Ishikawa (cell line): Measurements from ENCODE around the gene GAB1.

Source experiments
- CEBPB ChIP-seq: IDR thresholded peaks from 2 replicates; pipeline ENCODE4 v1.6.1; 2012
- CREB1 ChIP-seq: IDR thresholded peaks from 2 replicates; pipeline ENCODE4 v1.6.1; 2012; ENCODE audit warnings: low read depth
- EGR1 ChIP-seq: IDR thresholded peaks from 2 replicates; pipeline ENCODE4 v1.6.1; 2012
- EP300 ChIP-seq: IDR thresholded peaks from 2 replicates; pipeline ENCODE4 v1.6.1; 2012; ENCODE audit warnings: borderline replicate concordance
- FOXM1 ChIP-seq: IDR thresholded peaks from 2 replicates; pipeline ENCODE4 v1.6.1; 2012; ENCODE audit warnings: low read depth, borderline replicate concordance
- NFIC ChIP-seq: IDR thresholded peaks from 2 replicates; pipeline ENCODE4 v1.6.1; 2012
- RAD21 ChIP-seq: IDR thresholded peaks from 2 replicates; pipeline ENCODE4 v1.6.1; 2012; ENCODE audit warnings: low read depth
- TAF1 ChIP-seq: IDR thresholded peaks from 2 replicates; pipeline ENCODE4 v1.6.1; 2012; ENCODE audit warnings: low read depth, mild to moderate bottlenecking
- TCF12 ChIP-seq: IDR thresholded peaks from 2 replicates; pipeline ENCODE4 v1.6.1; 2012; ENCODE audit warnings: low read depth
- TEAD4 ChIP-seq: IDR thresholded peaks from 2 replicates; pipeline ENCODE4 v1.6.1; 2012
- USF1 ChIP-seq: IDR thresholded peaks from 2 replicates; pipeline ENCODE4 v1.6.1; 2012
- YY1 ChIP-seq: IDR thresholded peaks from 2 replicates; pipeline ENCODE4 v1.6.1; 2012; ENCODE audit warnings: low read depth
- ZBTB7A ChIP-seq: IDR thresholded peaks from 2 replicates; pipeline ENCODE4 v1.6.1; 2012; ENCODE audit warnings: low read depth
- TF ChIP-seq, protein P1 (sequence below): IDR thresholded peaks from 2 replicates; pipeline ENCODE4 v1.6.1; 2012
- TF ChIP-seq, protein P2 (sequence below): IDR thresholded peaks from 2 replicates; pipeline ENCODE4 v1.6.1; 2012; ENCODE audit warnings: low read depth, mild to moderate bottlenecking

GAB1 gene

DNA sequence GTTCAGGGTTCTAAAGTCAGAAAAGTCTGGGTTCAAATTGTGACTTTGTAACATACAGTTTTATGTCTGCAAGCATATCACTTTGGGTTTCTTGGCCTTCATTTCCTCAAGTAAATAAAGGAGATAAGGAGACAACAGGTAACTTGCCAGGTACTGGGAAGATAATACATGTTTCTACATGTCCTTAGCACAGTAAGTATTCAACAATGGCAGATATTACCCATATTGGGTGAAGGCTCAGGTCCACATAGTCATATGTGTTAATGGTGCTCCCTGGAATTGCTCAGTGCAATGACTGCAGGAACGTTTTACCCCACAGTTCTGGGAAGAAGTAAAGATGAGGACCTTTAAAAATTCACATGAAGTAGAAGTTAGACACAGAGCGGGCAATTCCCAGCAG, 35.8 kb upstream of the GAB1 start:
- TF ChIP-seq TCF12 (no peak), EGR1 (no peak), RAD21 (no peak), EP300 (no peak), TEAD4 (no peak), CREB1 (no peak), ZBTB7A (no peak), FOXM1 (no peak), YY1 (no peak), NFIC (no peak)
- TF ChIP-seq, protein P1, sequence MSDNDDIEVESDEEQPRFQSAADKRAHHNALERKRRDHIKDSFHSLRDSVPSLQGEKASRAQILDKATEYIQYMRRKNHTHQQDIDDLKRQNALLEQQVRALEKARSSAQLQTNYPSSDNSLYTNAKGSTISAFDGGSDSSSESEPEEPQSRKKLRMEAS: no peak

- TF ChIP-seq YY1: no peak
- no peak for TF ChIP-seq TAF1
- TF ChIP-seq RAD21: no peak
- TF ChIP-seq NFIC: no peak
- TF ChIP-seq, protein P1: no peak
- TF ChIP-seq TCF12: no peak
- no peak for TF ChIP-seq FOXM1
Measured at GRCh38 chr4:143302536-143302935, 34.1 kb upstream of the GAB1 start.

DNA sequence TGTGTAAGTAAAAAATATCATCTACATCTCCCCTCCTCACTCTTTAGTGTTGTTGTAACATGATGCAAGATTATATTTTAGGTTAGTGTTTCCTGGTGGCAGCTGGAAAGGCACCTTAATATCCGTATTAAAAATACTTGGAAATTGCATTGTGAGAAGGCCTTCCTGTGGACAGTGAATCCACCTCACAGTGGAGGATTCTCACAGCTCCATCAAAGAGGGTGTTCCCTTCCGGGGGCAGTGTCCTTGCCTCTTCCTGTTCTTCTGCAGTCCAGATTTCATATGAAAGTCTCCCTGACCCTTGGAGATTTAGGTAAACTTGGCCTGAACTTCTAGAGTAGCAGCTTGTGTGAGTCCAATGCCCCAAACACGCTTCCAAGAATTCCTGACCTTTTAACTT, 29.9 kb upstream of the GAB1 start:
- no peak for TF ChIP-seq TAF1

DNA sequence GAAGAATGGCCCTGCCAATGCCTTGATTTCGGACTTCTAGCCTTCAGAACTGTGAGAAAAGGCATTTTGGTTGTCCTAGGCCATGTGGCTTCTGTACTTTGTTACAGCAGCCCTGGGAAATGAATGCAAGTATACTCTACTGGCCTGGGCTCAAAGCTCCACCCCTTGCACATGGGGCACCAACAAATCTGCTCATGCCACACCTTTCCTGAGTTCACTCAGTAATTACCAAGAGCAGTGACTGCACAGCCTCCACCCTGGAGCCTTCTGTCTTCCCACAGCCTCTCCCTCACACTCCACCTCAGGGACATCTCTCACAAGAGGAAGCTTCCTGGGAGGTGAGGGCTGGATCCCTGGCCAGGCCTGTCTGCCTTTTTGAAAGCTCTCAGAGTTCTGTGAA, 29.1 kb upstream of the GAB1 start:
- TF ChIP-seq, protein P1: no peak
- TF ChIP-seq TEAD4 (no peak), TAF1 (no peak), USF1 (no peak), FOXM1 (no peak), RAD21 (no peak), EGR1 (no peak)

- TF ChIP-seq TAF1 (no peak), EGR1 (no peak)
Measured at GRCh38 chr4:143308377-143308776, 28.3 kb upstream of the GAB1 start.

DNA sequence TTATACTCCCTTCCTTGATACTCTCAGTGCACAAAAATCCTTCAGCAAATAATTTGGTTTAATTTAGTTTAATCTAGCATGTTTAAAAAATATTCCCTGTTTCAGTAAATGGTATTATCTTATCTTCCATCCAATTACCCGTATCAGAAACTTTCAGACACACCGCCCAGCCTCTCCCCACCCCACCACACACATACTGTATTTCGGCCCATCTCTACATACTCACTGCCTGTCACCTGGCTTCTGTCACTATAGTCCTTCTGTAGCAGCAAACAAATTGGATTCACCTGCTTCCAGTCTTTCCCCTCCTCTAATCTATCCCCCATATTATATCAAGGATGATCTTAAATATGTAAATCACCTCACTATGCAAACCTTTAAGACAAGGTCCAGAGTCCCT, 24.8 kb upstream of the GAB1 start:
- no peak for TF ChIP-seq TCF12
- no peak for TF ChIP-seq NFIC
- TF ChIP-seq EP300: no peak
- TF ChIP-seq CREB1: no peak
- no peak for TF ChIP-seq CEBPB
- TF ChIP-seq EGR1: no peak
- TF ChIP-seq, protein P2, sequence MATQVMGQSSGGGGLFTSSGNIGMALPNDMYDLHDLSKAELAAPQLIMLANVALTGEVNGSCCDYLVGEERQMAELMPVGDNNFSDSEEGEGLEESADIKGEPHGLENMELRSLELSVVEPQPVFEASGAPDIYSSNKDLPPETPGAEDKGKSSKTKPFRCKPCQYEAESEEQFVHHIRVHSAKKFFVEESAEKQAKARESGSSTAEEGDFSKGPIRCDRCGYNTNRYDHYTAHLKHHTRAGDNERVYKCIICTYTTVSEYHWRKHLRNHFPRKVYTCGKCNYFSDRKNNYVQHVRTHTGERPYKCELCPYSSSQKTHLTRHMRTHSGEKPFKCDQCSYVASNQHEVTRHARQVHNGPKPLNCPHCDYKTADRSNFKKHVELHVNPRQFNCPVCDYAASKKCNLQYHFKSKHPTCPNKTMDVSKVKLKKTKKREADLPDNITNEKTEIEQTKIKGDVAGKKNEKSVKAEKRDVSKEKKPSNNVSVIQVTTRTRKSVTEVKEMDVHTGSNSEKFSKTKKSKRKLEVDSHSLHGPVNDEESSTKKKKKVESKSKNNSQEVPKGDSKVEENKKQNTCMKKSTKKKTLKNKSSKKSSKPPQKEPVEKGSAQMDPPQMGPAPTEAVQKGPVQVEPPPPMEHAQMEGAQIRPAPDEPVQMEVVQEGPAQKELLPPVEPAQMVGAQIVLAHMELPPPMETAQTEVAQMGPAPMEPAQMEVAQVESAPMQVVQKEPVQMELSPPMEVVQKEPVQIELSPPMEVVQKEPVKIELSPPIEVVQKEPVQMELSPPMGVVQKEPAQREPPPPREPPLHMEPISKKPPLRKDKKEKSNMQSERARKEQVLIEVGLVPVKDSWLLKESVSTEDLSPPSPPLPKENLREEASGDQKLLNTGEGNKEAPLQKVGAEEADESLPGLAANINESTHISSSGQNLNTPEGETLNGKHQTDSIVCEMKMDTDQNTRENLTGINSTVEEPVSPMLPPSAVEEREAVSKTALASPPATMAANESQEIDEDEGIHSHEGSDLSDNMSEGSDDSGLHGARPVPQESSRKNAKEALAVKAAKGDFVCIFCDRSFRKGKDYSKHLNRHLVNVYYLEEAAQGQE: no peak
- no peak for TF ChIP-seq ZBTB7A
- no peak for TF ChIP-seq USF1
- TF ChIP-seq TAF1: no peak
- no peak for TF ChIP-seq TEAD4
- no peak for TF ChIP-seq RAD21
- no peak for TF ChIP-seq FOXM1
- TF ChIP-seq, protein P1: no peak
- TF ChIP-seq YY1: no peak

DNA sequence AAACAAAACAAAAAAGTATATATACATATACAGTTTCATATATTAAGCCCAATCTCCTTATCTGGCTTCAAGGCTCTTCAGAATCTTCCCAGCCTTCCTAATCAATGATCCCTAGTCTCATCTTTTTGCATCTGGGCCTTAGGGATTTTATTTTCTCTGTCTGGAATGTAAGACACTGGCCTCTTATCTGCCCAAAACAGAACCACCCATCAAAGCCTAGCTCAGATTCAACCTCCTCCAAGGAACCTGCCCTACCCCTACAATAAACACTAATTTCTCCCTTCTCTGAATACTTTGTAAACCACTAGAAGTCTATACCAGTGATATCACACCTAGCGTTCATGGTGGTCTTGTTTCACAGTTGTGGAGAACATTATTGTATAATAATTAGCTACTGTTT, 23.2 kb upstream of the GAB1 start:
- TF ChIP-seq NFIC (no peak), EP300 (no peak), TCF12 (no peak), USF1 (no peak), ZBTB7A (no peak), RAD21 (no peak), EGR1 (no peak), TAF1 (no peak), CEBPB (no peak)
- TF ChIP-seq, protein P2: no peak
- TF ChIP-seq, protein P1: no peak
